Stimulated activated CD8-positive, alpha-beta memory T cell treated with anti-CD3 and anti-CD28 coated beads, Interleukin-7, amount 100 ng/mL, for 1 hour (primary cell): ENCODE measurements around the gene TCERG1L.

Experiments used
- DNase-seq, 2 donors: peaks; one replicate each; pipeline ENCODE4 v3.0.0-alpha.2; 2020; ENCODE audit warnings: low read depth in 2 of 2

The TCERG1L gene

DNA sequence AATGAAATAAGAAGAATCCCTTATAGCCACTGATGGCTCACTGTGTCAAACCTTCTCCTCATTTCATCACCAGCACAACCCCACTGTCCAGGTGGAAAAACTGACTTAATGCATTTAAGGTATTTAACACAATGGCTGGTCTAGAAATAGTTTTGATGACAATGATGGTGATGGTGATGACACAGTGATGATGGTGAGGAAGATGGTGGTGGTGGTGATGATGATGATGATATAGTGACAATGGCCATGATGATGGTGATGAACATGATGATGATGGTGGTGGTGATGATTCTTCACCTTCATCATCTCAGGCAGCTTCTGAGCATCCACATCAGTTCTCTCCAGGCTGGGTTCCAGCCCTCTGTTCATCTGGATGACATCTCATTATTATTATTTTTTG, 186.6 kb downstream of the TCERG1L start:
- no peak for DNase-seq

DNA sequence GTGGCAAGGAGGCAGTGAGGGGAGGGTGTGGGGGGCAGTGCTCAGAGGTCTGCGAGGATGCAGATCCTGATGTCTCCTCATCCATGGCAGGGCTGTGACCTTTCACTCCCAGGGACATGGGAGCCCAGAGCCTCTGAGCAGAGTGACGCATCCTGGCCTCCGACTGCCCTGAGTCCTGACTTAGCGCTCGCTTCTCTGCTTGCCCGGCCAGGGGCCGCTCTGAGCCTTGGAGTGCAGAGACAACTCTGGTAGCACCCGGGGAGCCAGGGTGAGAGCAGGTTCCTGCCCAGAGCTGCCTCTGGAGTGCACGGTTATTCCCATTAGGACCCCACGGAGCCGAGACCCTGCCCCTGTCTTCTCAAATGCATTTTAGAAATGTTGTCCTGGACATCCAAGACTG, 188.0 kb downstream of the TCERG1L start:
- no peak for DNase-seq

DNA sequence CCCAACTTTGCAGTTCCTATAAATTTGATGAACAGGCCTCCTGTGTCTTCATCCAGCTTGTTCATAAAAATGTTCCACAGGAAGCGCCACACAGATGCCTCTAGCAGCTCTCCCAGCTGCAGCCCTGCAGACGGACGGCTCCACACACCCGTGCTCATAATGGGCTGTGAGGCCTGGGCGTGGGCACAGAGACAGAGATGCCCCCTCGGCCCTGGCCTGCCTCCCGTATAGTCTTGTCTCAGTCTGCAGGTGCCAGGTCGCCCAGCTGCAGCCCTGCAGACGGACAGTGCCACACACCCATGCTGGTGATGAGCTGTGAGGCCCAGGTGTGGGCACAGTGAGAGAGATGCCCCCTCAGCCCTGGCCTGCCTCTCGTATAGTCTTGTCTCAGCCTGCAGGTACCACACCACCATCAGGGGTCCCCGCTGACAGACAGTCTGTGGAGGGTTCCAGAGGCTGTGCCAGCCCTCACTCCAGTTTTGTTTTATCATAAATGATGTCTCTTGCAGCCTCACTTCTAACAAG, 189.9 kb downstream of the TCERG1L start:
- DNase-seq, result no peak

DNA sequence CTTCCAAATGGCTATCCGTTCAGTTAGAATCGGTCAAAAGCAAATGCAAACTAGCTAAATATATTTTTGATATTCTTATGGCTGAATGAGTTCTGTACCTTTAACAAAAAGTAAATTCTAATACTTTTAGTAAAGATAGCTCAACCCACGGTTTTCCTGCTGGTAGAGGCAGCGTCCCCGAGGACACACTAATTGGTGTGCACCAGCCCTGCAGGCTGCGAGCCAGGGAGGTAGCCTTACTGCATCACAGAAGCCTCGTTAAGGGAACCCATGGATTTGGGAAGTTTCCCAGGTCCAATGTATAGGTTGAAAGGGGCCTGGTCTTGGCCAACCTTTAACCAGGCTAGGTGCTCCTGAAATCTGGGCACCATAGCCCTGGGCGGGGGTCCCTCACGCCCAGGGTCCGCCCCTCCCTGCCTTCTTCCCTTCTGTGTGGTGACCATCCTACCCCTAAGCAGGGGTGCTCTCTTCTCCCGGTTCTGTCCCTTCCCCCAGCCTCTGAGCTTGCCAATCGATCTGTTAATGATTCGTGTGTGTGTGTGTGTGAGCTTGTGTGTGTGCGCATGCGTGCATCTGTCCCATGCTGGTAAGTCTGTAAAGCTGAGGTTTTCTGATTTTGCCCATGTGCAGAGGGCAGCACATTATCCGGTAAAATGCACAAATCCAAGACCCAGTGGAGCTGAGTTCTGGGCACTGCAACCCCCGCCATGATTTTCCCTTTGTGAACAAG, 191.7 kb downstream of the TCERG1L start:
- no peak for DNase-seq

DNA sequence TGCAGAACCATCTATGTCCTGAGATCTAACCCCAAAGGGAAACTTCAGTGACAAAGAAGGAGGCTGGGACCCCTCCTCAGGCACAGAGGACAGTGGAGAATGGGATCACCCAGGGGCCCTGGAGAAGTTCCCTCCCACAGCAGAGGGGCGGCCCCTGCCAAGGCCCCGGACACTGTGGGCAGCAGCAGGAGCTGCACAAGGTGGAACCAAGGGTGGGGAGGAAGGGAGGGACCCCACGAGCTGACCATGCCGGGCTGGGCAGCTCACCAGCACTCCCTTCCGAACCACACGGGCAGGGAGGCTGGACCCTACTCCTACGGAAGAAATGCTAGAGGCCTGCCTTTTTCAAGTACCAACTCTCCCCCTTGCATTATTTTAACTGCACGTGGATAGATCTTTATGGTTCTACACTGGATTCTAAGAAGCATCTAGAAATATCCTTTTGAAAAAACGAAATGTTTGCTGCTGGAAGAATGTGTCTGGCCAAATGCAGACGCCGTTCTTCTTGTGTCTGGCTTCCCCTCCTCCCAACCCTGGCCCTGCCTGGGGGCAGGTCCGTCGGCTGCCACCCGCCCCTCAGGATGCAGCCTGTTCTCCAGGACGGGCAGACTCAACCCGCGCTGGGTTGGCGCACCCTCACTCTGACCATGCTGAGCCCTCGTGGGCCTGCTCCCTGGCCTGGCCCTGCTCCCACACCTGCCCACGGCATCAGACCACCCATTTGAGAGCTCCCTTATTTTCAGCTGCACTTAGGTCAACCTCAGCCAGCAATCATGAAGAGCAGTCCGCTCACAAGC, 193.9 kb downstream of the TCERG1L start:
- DNase-seq, result no peak

DNA sequence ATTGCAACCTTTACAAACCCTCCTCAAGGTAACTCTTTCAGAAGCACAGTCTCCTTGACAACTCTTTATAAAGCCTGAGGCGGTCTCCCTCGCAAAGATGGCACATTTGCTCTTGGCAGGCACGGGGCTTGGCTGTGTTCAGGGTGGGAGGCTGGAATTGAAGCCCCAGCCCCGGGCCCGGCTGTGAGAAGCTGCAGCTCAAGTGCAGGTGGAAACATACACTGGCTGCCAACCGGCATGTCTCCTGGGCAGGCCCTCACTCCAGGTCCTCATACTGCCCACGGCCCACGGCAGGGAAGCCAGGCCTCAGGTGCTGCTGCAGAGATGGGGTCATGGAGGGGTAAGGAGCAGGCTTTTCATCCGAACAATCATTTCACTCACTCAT, 194.5 kb downstream of the TCERG1L start:
- DNase-seq, result no peak

DNA sequence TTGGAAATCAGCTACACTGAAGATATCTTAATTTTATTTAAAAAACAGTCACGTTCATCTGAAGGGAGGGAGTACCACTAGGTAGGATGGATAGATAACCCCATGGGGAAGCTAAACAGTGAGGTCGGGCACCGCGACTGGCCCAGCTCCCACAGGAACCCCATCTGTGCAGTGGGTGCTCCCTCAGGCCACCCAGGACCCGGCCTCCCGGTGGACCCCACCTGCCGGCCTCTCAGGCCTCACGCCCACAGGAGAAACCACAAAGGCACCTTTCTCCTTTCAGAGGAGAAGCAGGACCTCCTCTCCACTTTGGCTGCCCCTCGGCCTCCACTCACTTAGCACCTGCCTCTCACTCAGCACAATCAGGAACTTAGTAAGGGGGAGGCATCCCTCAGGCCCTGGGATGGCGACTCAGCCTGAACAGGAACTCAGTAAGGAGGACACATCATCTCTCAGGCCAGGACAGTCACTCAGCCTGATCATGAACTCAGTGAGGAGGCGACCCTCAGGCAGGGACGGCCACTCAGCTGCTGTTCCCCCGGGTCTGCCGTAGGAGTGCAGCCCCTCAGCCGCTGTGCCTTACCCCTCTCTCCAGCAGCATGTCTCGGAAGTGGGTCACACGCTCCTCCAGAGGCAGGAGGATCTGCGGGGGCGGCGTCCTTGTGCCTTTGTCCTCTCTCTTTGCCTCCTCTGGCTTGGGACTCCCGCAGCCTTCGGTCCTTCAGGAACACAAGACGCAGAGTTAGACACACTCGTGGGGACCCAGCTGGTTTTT, 195.1 kb downstream of the TCERG1L start:
- no peak for DNase-seq

DNA sequence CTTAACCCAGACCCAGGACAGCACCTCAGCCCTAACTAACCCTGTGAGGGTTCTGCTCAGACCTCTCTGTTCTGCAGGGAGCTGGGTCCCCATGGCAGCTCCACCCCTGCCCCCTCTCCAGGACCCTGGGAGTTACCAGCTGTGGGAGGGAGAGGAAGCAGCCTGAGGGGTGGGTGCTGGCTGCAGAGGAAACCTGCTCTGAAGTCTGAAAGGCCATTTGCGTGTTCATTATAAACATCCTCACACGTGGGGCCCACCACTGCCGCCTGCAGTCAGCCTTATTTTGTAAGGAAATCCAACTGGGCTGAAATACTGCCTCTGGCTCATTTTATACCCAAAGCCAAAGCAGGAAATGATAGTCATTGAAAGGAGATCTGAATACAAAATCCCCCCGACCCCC, 195.7 kb downstream of the TCERG1L start:
- DNase-seq, result no peak

DNA sequence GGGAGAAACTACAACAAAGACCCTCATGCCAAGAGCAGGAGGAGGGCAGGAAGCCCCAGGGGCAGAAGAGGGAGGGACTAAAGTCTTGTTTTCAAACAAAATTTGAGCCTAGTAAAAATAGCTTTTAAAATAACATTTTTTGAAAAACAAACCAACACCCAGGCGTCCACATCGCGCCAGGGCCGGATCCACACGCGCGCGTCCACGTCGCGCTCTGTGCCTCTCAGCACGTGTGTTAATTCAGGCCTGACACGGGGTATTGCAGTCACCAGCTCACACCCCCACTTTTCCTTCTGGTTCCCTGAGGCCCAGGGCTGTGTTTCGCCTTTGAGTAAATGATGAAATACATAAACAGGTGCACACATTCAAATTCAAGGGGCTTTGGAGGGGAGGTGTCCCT, 196.2 kb downstream of the TCERG1L start:
- DNase-seq, result no peak

DNA sequence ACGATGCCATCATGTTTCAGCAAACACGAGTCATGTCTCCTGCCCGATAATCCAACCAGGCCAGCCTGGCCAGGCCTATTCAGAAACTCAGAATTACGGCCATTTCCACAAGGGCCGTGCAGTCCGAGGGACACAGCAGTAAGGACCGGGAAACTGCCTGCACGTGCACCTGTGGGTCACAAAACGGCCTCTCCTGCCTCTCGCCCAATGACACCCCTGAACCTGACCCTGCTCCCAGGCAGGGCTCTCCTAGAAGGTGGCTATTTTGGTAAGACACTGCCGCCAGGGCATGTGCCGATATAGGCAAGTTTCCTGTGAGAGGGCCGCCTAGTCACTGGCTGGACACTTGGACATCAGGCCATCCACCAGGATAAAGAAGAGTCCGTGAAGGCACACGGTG, 196.7 kb downstream of the TCERG1L start:
- no peak for DNase-seq

DNA sequence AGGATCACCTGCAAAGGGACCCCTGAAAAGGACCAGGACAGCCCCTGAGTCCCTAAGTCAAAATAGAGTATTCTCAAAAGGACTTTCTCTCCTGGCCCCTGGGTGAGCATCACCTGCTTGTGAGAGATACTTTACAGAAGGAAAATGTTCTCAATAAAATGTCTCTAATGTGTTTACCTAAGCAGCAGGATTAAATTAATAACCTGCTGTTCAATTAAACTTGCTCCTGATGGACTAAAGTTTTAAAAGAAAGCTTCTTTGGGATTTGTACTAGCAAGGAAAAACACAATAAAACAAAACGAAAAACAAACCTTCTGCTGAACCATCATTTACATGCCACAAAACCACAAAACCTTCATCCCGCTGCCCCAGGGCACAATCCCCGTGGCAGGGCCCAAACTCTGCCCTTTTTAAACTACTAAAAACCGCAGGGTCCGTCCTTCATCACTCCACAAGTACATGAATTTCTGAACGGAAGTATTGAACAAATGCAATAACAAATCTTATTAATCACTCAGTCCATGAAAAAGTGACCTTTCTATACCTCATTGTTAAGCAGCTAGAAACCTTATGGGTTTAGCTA, 197.7 kb downstream of the TCERG1L start:
- DNase-seq, result no peak

DNA sequence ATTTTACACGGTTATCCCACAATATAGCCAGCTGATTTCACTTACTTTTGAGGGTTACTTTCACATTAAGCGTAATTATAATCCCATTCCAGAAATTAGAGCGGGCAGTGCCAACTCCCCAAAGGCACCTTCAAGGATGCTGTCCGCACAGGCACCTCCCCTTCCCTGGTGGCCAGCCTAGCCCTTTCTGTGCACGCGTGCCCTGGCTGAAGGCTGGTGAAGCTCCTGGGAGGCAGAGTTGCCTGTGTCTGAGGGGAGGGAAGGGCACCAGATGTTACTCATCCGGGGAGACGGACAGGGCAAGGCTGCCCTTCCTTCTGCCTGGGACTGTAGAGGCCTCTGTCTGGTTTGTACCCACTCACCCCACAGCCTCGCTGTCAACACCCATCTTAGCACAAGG, 198.4 kb downstream of the TCERG1L start:
- no peak for DNase-seq

DNA sequence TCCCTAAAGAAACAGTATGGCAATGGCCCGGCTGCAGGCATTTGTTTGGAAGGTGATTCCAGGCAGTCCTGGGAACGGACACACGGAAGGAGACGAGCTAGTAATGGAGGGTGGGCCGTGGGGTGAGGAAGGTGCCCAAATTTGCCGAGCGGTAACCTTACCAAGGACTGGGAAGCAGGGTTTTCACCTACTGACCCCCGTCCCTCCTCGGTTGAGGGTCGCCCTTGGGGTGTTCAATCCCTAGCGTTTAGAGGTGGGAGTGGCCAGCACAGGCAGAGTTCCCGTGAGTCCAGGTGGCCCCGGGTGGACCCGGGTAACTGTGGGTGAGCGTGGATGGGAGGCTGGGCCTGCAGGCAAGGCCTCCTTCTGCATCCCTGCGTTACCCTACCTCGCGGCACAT, 198.8 kb downstream of the TCERG1L start:
- no peak for DNase-seq

DNA sequence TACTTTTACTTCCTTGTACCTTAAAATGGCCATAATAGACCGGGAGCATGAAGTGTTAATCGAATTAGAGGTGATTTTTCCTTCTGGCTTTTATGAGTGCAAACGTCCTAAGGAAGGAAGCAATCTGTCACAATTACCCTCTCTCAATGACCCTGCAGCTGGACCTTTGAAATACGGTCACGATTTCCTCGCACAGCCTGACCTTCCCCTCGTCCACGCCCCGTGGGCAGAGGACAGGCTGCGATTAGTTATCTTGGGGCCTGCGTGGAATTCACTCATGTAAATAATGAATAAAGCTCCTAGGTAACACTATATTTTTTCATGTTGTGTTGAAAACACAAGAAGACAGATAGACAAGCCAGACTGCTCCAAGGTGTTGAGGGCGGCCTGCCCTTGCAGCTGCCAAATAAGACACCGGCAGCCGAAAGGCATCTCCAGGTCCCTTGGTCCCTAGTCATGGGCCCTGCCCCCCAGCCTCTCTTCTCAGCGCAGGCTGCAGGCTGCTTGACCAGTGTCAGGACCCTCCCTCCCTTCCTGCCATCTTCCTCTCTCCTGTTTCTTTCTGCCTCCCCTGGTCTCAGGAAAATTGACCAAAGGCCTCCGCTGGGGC, 199.9 kb downstream of the TCERG1L start:
- no peak for DNase-seq

DNA sequence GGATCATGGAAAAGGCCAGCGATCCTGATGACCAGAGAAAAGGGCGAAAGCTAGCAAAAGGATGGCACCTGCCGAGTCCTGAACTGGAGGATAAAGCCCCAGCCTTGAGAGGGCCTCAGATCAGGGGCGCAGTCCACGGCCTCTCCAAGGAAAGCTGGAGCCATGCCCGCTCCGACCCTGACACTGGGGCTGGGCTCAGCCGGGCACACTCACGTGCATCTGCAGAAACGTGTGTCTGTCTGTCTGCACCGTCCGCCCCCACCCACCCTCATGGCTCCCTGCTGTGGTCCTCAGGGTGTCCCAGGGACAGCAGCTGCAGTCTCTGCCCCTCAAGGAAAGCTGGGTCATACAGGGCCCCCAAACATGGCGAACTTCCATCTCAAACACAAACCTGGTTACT, 200.5 kb downstream of the TCERG1L start:
- DNase-seq, result no peak

DNA sequence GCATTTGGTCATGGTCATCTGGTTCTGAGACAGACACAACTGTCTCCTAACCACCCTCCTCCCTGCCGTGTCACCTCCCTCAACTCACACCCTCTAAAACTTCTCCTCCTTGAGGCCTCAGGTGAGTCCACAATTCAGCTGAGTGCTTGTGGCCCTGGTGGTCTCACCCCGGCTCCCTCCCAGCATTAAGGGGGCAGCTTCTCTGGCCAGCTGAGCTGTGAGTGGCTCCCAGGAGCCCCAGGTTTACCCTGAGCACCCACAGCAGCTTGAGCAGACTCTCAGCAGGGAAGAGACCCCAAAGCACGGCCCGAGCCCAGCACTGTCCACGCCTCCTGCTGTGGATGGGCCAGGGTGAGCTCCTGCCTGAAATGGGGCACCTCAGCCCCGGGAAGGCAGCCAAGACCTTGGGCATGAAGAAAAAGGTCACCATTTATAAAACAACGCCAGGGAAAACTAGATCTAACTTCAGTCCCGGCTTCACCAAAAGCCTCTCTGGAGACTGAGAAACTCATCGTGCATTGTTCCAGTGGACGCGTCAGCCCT, 201.2 kb downstream of the TCERG1L start:
- DNase-seq, result no peak

DNA sequence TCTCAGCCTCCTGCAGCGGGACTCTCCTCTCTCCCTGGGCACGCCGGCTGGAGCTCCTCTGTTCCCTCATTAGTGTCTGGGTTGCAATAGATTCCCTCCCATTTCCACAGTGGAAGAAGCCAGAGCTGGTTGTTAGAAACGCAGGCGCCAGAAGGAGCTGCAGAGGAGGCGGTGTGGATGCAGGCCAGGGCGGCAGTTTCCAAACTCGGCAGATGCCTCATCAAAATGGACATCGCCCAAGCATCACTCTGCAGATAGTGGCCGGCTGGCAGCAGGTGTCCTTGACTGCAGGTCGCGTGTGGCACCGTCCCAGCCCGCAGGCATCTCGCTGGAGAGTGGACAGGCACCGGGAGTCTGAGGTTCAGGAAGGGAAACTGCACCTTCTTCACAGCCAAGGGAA, 201.8 kb downstream of the TCERG1L start:
- no peak for DNase-seq

DNA sequence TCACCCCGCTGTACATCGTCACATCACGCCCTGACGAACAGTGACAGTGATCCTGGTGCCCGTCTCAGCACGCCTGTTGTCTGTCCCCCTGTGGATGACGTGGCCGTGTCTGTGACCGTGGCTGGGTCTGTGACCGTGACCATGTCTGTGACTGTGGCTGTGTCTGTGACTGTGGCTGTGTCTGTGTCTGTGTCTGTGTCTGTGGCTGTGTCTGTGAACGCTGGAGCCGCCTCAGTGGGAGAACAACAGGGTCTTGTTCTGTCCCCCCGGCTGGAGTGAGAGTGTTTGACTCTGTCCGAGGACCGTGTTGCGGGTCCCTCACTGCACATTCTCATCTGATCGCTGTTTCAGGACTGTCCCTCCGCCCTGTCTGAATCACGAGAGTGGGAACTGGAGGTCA, 202.2 kb downstream of the TCERG1L start:
- DNase-seq, result no peak

DNA sequence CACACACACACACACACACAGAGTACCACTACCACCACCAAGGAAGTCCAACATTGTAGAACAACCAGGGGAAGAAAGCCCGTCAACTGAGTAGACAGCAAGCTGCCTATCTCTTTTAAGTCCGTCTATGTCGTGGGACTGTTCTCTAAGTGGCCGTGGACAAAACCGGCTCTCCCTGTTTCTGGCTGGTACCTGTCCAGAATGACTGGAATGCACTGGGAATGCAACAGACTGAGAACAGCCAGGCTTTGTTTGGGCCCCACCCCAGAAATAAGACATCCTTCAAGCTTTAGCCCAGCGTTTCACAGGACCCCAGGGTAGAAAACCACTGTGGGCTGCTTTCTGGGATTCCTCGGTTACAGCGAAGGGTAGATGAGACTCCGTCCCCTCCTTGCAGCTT, 203.6 kb downstream of the TCERG1L start:
- no peak for DNase-seq

DNA sequence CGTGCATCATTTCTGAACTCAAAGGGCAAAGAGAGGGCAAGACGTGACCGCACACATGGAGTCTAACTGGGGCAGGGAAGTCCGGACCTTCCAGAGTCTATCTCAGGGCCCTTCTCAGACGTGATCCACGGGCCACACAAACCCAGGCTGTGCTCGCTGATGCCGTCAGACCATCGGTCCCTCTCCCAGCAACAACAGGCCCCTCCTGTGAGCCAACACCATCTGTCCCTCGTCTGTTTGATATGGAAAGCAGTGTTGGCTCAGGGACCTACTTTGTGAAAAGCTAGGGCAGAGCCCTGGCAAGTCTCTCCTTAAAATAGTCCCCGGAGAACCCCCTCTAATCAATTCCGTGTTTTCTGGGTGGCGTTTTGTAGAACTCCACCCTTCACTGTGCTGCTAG, 208.8 kb downstream of the TCERG1L start:
- DNase-seq, result no peak

DNA sequence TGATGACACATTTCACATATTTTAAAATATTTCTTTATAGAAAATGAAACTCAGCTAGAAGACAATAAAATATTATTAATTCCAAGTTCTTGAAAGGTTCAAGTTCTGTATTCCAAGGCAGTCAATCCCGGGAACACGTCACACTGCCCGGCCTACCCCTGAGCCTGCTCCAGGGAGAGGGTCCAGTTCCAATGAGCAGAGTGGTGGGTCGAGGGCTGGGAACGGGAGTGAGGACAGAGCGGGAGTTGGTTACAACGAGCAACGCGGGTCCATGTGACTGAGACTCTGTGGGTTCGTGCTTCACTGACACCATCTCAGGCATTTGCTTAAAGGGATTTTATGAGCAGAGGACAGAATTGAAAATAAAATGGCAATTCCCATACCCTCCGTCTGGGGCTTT, 209.4 kb downstream of the TCERG1L start:
- DNase-seq, result no peak
